IMR-90 (cell line): ENCODE data around the gene TAF1D. TPM values are rescaled to one million over a fixed set of nuclear protein-coding genes. Genes with fewer than 3 reads are reported as not detected.

Experiments used
- ATAC-seq: fragments of 200-7000 bp; cut with Tn5 transposase; 2 replicates; pipeline ENCODE4 v1.9.1; 2020; ENCODE audit warnings: low read depth, mild to moderate bottlenecking, moderate library complexity
- BruUV-seq: library from RNA; stranded (reverse); fragments of 400-500 nt; replicated peaks from 2 replicates; lab custom pipeline; 2021; lab: Mats Ljungman, UMichigan
- CTCF ChIA-PET: fragments of 300-600 bp; formaldehyde crosslinking; extraction: SDS; loops from one replicate; lab custom pipeline; 2021; ENCODE audit warnings: antibody characterized with exemption; lab: Yijun Ruan, JAX
- POLR2A ChIA-PET: fragments of 300-600 bp; sonication (Branson Sonifier 250); formaldehyde crosslinking; loops from one replicate; lab custom pipeline; 2022; ENCODE audit warnings: antibody characterized with exemption; ENCODE audit not compliant: unreplicated experiment; lab: Charles Lee
- DNase-seq: peaks from one replicate; pipeline ENCODE4 v3.0.0; 2013
- H2AFZ ChIP-seq: replicated peaks from 2 replicates; pipeline ENCODE3; 2013; ENCODE audit warnings: low read length, mild to moderate bottlenecking; ENCODE audit not compliant: poor library complexity
- H2AK5ac ChIP-seq: 2 replicates; pipeline ENCODE4 v1.6.1; 2013; ENCODE audit warnings: low read depth, low read length, inconsistent platforms
- H2AK9ac ChIP-seq: replicated peaks from 2 replicates; pipeline ENCODE3; 2013; ENCODE audit warnings: mild to moderate bottlenecking, low read depth, low read length, moderate library complexity; ENCODE audit not compliant: poor library complexity
- H2BK120ac ChIP-seq: 2 replicates; pipeline ENCODE4 v1.6.1; 2013; ENCODE audit warnings: low read depth, low read length, inconsistent platforms
- H2BK15ac ChIP-seq: 3 replicates; pipeline ENCODE4 v1.6.1; 2013; ENCODE audit warnings: low read depth, low read length, inconsistent platforms
- H2BK20ac ChIP-seq: 2 replicates; pipeline ENCODE4 v1.6.1; 2013; ENCODE audit warnings: low read depth, mild to moderate bottlenecking, inconsistent platforms, low read length, moderate library complexity
- H2BK5ac ChIP-seq: 2 replicates; pipeline ENCODE4 v1.6.1; 2013; ENCODE audit warnings: mild to moderate bottlenecking, low read depth, low read length, inconsistent platforms; ENCODE audit not compliant: poor library complexity, severe bottlenecking
- H3K14ac ChIP-seq: replicated peaks from 2 replicates; pipeline ENCODE4 v1.6.1; 2013; ENCODE audit warnings: low read depth, low read length, inconsistent platforms
- H3K18ac ChIP-seq: 2 replicates; pipeline ENCODE4 v1.6.1; 2013; ENCODE audit warnings: low read depth, low read length, control low read depth
- H3K23ac ChIP-seq: 2 replicates; pipeline ENCODE4 v1.6.1; 2013; ENCODE audit warnings: low read depth, low read length, inconsistent platforms
- H3K27ac ChIP-seq: 2 replicates; pipeline ENCODE4 v1.5.1; 2013; ENCODE audit warnings: mild to moderate bottlenecking, control low read depth, low read length; ENCODE audit not compliant: insufficient read depth
- H3K27me3 ChIP-seq: 2 replicates; pipeline ENCODE4 v1.6.1; 2013; ENCODE audit warnings: low read length; ENCODE audit not compliant: control insufficient read depth, insufficient read depth
- H3K36me3 ChIP-seq: 2 replicates; pipeline ENCODE4 v1.6.1; 2013; ENCODE audit warnings: low read length, mixed read lengths; ENCODE audit not compliant: control insufficient read depth, insufficient read depth
- H3K4ac ChIP-seq: 2 replicates; pipeline ENCODE4 v1.6.1; 2013; ENCODE audit warnings: low read depth, low read length, inconsistent platforms
- H3K4me1 ChIP-seq: 2 replicates; pipeline ENCODE4 v1.6.1; 2013; ENCODE audit warnings: low read length, mixed read lengths; ENCODE audit not compliant: control insufficient read depth, insufficient read depth
- H3K4me2 ChIP-seq: 2 replicates; pipeline ENCODE4 v1.6.1; 2013; ENCODE audit warnings: low read depth, mild to moderate bottlenecking, control low read depth, low read length, moderate library complexity
- H3K4me3 ChIP-seq: 2 replicates; pipeline ENCODE4 v1.5.1; 2013; ENCODE audit warnings: low read depth, mild to moderate bottlenecking, control low read depth, low read length, moderate library complexity; ENCODE audit not compliant: insufficient read depth
- H3K56ac ChIP-seq: 2 replicates; pipeline ENCODE4 v1.6.1; 2013; ENCODE audit warnings: low read length, inconsistent platforms; ENCODE audit not compliant: insufficient read depth; ENCODE audit errors: extremely low read depth
- H3K79me1 ChIP-seq, 2 experiments: 2 replicates each; pipeline ENCODE4 v1.6.1; 2013; ENCODE audit warnings: low read length in 2 of 2, inconsistent platforms in 1 of 2, low read depth in 1 of 2
- H3K9ac ChIP-seq: 2 replicates; pipeline ENCODE4 v1.6.1; 2013; ENCODE audit warnings: low read depth, low read length, control low read depth
- H3K9me1 ChIP-seq: 2 replicates; pipeline ENCODE4 v1.6.1; 2013; ENCODE audit warnings: low read length, inconsistent platforms; ENCODE audit not compliant: insufficient read depth
- H3K9me3 ChIP-seq: 2 replicates; pipeline ENCODE4 v1.6.1; 2013; ENCODE audit warnings: low read length; ENCODE audit not compliant: control insufficient read depth, insufficient read depth
- H4K20me1 ChIP-seq: 2 replicates; pipeline ENCODE4 v1.6.1; 2013; ENCODE audit warnings: low read length, inconsistent platforms; ENCODE audit not compliant: insufficient read depth
- H4K5ac ChIP-seq: 2 replicates; pipeline ENCODE4 v1.6.1; 2013; ENCODE audit warnings: mild to moderate bottlenecking, low read depth, low read length, control low read depth
- H4K8ac ChIP-seq, 2 experiments: 2 replicates each; pipeline ENCODE4 v1.6.1; 2013; ENCODE audit warnings: low read depth in 2 of 2, low read length in 2 of 2, control low read depth in 1 of 2, inconsistent platforms in 1 of 2
- H4K91ac ChIP-seq: 2 replicates; pipeline ENCODE4 v1.6.1; 2013; ENCODE audit warnings: low read depth, low read length, inconsistent platforms; ENCODE audit not compliant: insufficient read depth
- NFE2L2 ChIP-seq: fragments of 150-350 bp; IDR thresholded peaks from 2 replicates; pipeline ENCODE4 v1.6.1; 2016; ENCODE audit warnings: low read depth, mild to moderate bottlenecking, low read length
- RCOR1 ChIP-seq: IDR thresholded peaks from 2 replicates; pipeline ENCODE4 v1.6.1; 2012; ENCODE audit warnings: mild to moderate bottlenecking, low read length, improper control_type of control experiment; ENCODE audit not compliant: insufficient replicate concordance
- WGBS, 2 experiments: methylation state at CpG; one replicate each; pipeline versions ENCODE4 v1.1.5 to v1.1.7; 2013; ENCODE audit warnings: missing lambda C conversion rate in 2 of 2; ENCODE audit not compliant: insufficient read length in 1 of 2; ENCODE audit errors: extremely low coverage in 2 of 2; 5-methylcytosine and 5-hydroxymethylcytosine counted together
- dilution Hi-C: fragments of 300-500 bp; cut with HindIII; formaldehyde crosslinking; loops from one replicate; pipeline ENCODE4 v1.14.3; 2018; ENCODE audit warnings: low sequenced_read_pairs; ENCODE audit not compliant: unreplicated experiment
- in situ Hi-C: fragments of 300-500 bp; cut with MboI; formaldehyde crosslinking; loops from 3 replicates; pipeline ENCODE4 v1.14.3; 2019; ENCODE audit warnings: low sequenced_read_pairs, inconsistent platforms, mixed read lengths
- intact Hi-C: fragments of 100-400 bp; cut with micrococcal nuclease; formaldehyde crosslinking; loops from 2 replicates; pipeline ENCODE4 v1.10.0; 2022
- polyA plus RNA-seq, 3 experiments: library from polyadenylated mRNA; depleted of rRNA; stranded (reverse); fragments of >200 nt; gene quantifications; 2 replicates each; pipeline ENCODE4 v1.2.3, GENCODE V29; 2012; ENCODE audit warnings: low replicate concordance in 1 of 3
- total RNA-seq: library from RNA; depleted of rRNA; stranded (reverse); fragments of >200 nt; gene quantifications from 2 replicates; pipeline ENCODE4 v1.2.3, GENCODE V29; 2012

The TAF1D gene
- total and polyA plus RNA-seq, 2 of the 4 experiments (the other 2 are of a cell fraction) = 56.8 to 133 TPM

- Histone ChIP-seq H3K18ac (no peak overlapping the region), H3K9ac (no peak overlapping the region), H3K27ac (no peak overlapping the region), H2AK9ac (no peak overlapping the region), H3K56ac (no peak overlapping the region), H4K8ac (no peak overlapping the region), H2AK5ac (no peak overlapping the region), H3K9me1 (0 out of 2 replicates have a peak, but pooled peaks cover 3% of the 10 kb centered on the region), H3K23ac (no peak overlapping the region), H2BK120ac (no peak overlapping the region), H2BK5ac (no peak overlapping the region), H3K9me3 (peaks cover 2% of the 10 kb centered on the region), H3K79me1 (peaks cover 15 to 16% of the 10 kb centered on the region in 2 experiments), H4K20me1 (no peaks in the 10 kb centered on the region), H3K4ac (no peak overlapping the region), H3K36me3 (peaks cover 11% of the 10 kb centered on the region), H2BK15ac (no peak overlapping the region), H4K91ac (no peak overlapping the region), H3K4me3 (no peak overlapping the region), H2BK20ac (no peak overlapping the region), H4K5ac (no peak overlapping the region), H2AFZ (no peak overlapping the region), H3K14ac (no peak overlapping the region), H3K4me2 (no peak overlapping the region), H3K4me1 (no peaks in the 10 kb centered on the region), H3K27me3 (no peaks in the 10 kb centered on the region)
- WGBS, 2 experiments = no CpG with 5 or more reads among the region's 1 CpG
- DNase-seq (no peak), ATAC-seq (no peak)
- in situ Hi-C loops (no loop called here), intact Hi-C loops (no loop called here), dilution Hi-C loops (no loop called here)
- ChIA-PET CTCF (no interaction called here), POLR2A (no interaction called here)
- BruUV-seq = no TSS peak
- TF ChIP-seq NFE2L2 = no peak
- no peak for TF ChIP-seq RCOR1
Observed at GRCh38 chr11:93710239-93710638, 31.1 kb downstream of the TAF1D start.
